ENCODE data around the gene VWA7.
"Not testable (repeated sequence)": the region's sequence is repeated elsewhere in the genome, so short reads cannot be mapped to it uniquely, and the experiment has no call there.

VWA7 gene, protein sequence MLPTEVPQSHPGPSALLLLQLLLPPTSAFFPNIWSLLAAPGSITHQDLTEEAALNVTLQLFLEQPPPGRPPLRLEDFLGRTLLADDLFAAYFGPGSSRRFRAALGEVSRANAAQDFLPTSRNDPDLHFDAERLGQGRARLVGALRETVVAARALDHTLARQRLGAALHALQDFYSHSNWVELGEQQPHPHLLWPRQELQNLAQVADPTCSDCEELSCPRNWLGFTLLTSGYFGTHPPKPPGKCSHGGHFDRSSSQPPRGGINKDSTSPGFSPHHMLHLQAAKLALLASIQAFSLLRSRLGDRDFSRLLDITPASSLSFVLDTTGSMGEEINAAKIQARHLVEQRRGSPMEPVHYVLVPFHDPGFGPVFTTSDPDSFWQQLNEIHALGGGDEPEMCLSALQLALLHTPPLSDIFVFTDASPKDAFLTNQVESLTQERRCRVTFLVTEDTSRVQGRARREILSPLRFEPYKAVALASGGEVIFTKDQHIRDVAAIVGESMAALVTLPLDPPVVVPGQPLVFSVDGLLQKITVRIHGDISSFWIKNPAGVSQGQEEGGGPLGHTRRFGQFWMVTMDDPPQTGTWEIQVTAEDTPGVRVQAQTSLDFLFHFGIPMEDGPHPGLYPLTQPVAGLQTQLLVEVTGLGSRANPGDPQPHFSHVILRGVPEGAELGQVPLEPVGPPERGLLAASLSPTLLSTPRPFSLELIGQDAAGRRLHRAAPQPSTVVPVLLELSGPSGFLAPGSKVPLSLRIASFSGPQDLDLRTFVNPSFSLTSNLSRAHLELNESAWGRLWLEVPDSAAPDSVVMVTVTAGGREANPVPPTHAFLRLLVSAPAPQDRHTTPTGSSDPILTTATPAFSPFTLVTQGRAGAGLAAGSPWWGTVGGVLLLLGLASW

GRCh38 chr6:31776989-31777666 lies at the start of gene VWA7:
TSS of gene VWA7 (minus strand) at chr6:31777328. CDS start at chr6:31776779, 549 bp downstream.
- DNase-seq (ENCODE audit: low read depth, low spot score) = no peak

GRCh38 chr6:31826793-31827285 lies 49.7 kb upstream of the VWA7 start:
- no peak for DNase-seq (ENCODE audit: low read depth, low spot score)

DNA sequence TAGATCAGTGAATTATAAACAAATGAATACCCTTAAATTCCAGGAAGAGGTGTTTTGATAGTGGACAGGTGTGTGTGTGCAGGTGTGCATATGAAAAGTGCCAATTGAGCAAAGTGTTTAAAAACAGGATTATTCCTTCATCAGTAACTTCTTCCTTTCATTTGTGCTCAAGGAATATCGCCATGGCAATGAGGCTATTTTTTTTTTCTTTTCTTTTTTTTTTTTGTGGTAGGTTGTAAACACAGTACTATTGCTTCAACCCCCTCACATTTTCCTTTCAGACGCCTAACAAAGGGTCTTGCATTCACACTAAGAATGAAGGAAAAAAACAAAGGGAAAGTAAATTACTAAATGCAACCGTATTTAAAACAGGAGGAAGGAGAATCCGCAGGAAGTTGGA lies 48.4 kb upstream of the VWA7 start:
- no peak for DNase-seq (ENCODE audit: low read depth, low spot score)

DNA sequence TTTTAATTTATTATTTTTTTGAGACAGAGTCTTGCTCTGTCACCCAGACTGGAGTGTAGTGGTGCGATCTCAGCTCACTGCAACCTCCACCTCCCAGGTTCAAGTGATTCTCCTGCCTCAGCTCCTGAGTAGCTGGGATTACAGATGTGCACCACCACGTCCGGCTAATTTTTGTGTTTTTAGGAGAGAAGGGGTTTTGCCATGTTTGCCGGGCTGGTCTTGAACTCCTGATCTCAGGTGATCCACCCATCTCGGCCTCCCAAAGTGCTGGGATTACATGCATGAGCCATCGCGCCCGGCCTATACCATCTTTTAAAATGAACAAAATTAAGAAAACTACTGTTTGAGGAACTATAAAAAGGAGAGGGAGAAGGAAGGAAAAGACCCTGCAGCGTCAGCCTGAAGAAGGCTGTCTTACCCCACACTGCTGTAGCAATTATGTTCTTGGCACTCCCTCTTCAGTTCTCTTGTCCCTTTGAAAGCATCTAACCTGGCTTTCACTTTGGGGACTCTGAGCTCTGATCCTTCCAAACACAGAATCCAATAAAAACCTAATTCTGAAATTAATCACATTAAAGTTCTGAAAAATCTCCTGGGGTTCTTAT lies 46.6 kb upstream of the VWA7 start:
- DNase-seq (ENCODE audit: low read depth, low spot score) = not testable (repeated sequence)

DNA sequence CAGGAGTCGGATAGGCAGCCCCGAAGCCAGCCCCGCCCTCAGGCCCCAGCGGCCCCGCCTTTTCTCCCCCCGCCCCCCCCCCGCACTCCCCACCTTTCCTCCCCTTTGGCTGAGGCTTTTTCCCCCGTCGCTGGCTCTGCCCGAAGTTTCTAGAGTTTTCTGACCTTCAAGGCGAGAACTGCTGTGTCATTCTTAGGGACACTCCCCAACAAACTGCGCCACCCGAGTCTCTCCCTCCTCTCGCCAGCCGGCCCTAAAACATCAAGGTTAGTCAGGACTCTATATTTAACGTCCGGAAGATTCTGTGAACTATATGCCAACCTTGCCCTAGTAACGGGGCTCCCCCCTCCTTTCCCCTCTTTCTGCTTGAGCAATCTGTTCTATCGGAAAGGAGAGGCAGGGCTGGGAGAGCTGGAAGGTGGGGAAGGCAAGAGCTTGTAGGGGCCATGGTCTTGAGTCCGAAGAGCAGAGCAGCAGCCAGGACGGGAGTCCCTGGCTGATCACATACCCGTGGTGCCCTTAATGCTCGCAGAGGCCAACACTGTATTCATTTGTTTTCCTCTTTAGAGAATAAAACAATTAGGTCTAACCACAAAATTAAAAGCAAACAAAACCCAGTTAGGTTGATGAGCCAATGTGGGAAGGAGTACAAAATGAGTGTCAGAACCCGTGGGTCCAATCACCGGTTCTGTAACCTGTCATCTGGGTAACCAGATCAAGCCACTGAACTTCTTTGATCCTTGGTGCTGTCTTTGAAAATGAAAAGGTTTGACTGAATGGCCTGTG lies 45.1 kb upstream of the VWA7 start:
- no peak for DNase-seq (ENCODE audit: low read depth, low spot score)

DNA sequence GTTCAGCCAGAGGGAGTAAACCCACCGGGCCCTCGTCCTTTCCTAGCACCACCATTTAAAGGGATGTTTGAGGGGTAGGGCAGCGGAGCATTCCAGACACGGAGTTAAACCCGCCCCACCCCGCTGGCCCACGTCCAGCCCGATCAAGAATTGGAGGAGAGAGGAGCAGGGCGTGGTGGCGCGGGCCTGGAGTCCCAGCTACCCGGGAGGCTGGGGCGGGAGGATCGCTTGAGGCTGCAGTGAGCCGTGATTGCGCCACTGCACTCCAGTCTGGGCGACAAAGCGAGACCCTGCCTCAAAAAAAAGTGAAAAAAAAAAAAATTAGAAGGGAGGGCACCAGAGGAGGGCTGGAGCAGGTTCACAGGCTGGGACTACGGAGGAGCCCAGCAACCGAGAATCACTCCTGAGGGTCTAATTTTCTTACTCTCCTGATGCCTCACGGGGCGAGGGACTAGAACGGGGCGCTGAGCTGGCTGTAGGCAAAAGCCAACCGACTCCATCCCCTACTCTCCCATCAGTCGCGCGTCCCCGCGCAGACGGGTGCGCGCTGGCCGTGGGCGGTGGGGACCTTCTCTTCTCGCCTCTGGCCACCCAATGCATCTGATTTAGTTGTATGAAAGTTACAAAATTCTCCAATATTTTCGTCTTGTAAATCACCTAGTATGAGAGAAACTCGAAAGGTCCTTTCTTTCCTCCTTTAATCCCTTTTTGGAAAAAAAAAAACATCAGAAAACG lies 44.3 kb upstream of the VWA7 start:
- DNase-seq (ENCODE audit: low read depth, low spot score) = no peak

DNA sequence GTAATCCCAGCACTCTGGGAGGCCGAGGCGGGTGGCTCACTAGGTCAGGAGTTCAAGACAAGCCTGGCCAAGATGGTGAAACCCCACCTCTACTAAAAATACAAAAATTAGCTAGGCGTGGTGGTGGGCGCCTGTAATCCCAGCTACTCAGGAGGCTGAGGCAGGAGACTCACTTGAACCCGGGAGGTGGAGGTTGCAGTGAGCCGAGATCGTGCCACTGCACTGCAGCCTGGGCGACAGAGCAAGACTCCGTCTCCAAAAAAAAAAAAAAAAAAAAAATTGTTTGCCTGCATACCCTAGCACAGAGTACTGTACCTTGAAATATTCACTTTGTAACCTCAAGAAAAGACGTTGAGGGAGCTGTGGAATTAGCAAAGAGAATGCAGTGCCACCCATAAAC lies 43.3 kb upstream of the VWA7 start:
- DNase-seq (ENCODE audit: low read depth, low spot score) = not testable (repeated sequence)

- no peak for DNase-seq (ENCODE audit: low read depth, low spot score)
These were observed 42.8 kb upstream of the VWA7 start for GRCh38 chr6:31819871-31820299.

DNA sequence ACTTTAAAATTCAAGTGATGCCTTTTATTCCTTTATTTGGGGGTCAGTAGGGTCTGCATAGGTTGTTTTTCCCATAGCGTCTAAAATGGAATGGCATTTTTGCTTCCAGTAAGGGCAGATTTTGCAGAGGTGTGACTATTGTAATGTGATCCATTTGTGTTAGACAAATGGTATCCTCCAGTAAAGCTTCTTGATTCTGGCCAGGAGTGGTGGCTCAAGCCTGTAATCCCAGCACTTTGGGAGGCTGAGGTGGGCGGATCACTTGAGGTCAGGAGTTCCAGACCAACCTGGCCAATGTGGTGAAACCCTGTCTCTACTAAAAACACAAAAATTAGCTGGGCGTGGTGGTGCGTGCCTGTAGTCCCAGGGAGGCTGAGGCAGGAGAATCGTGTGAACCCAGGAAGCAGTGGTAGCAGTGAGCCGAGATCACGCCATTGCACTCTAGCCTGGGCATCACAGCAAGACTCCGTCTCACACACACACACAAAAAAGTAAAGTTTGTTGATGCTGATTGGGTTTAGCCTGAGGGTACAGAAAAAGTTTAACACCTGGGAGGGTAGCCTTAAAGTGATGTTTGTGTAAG lies 40.9 kb upstream of the VWA7 start:
- DNase-seq (ENCODE audit: low read depth, low spot score) = not testable (repeated sequence)

GRCh38 chr6:31817133-31817928 lies 40.2 kb upstream of the VWA7 start:
- not testable (repeated sequence) for DNase-seq (ENCODE audit: low read depth, low spot score)

DNA sequence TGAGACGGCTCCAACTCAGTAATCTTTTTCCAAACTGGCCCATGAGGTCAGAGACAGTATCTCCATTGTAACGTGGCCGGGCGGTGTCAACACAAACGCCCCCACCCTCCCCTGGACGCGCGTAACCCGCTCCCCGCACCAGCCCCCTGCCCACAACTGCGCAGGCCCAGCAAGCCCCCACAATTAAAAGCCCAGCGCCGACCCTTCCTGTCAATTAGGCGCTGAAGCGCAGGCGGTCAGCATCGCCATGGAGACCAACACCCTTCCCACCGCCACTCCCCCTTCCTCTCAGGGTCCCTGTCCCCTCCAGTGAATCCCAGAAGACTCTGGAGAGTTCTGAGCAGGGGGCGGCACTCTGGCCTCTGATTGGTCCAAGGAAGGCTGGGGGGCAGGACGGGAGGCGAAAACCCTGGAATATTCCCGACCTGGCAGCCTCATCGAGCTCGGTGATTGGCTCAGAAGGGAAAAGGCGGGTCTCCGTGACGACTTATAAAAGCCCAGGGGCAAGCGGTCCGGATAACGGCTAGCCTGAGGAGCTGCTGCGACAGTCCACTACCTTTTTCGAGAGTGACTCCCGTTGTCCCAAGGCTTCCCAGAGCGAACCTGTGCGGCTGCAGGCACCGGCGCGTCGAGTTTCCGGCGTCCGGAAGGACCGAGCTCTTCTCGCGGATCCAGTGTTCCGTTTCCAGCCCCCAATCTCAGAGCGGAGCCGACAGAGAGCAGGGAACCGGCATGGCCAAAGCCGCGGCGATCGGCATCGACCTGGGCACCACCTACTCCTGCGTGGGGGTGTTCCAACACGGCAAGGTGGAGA lies 38.1 kb upstream of the VWA7 start, which contains the start of the genes HSPA1A and HSPA1L:
HSPA1A (plus strand) TSS at position 519 of the 814 bp plus-strand sequence; CDS start at position 733, 214 bp downstream.
HSPA1L (minus strand) TSS at position 259 of the 814 bp plus-strand sequence. CDS start 3,311 bp downstream, outside the sequence.
- DNase-seq (ENCODE audit: low read depth, low spot score) = peak; percentile 94

DNA sequence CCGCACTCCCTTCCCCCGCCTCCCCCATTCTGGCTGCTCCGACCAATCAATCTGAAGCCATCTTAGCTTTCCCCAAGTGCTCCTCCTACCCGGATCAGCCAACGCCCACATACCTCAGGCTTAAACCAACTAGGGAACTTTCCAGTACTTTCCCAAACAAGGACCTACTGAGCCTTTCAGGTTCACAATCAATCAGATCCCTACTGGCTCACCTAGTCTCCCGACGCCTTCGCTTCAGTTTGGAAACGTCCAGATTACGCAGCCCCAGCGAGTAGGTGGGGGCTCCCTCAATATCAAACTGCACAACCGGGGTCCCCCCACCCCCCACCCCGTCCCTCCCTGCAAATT lies 37.5 kb upstream of the VWA7 start:
- peak; percentile 98 for DNase-seq (ENCODE audit: low read depth, low spot score)

DNA sequence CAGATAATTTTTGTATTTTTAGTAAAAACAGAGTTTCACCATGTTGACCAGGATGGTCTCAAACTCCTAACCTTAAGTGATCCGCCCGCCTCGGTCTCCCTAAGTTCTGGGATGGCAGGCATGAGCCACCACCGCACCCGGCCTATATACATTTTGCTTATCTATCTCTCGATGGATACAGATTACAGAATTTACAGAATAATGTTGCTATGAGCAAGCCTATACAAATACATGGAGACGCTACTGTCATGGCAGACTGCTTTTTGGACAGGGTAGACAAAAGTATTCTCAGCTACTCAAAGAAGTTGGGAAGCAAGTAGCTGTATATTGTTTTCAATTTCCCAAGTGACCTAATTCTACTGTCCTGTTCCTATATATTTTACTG lies 36.3 kb upstream of the VWA7 start:
- no peak for DNase-seq (ENCODE audit: low read depth, low spot score)

GRCh38 chr6:31811645-31812044 lies 34.5 kb upstream of the VWA7 start:
- DNase-seq (ENCODE audit: low read depth, low spot score) = no peak

- DNase-seq (ENCODE audit: low read depth, low spot score) = not testable (repeated sequence)
These were observed 31.5 kb upstream of the VWA7 start for GRCh38 chr6:31808599-31808998.

DNA sequence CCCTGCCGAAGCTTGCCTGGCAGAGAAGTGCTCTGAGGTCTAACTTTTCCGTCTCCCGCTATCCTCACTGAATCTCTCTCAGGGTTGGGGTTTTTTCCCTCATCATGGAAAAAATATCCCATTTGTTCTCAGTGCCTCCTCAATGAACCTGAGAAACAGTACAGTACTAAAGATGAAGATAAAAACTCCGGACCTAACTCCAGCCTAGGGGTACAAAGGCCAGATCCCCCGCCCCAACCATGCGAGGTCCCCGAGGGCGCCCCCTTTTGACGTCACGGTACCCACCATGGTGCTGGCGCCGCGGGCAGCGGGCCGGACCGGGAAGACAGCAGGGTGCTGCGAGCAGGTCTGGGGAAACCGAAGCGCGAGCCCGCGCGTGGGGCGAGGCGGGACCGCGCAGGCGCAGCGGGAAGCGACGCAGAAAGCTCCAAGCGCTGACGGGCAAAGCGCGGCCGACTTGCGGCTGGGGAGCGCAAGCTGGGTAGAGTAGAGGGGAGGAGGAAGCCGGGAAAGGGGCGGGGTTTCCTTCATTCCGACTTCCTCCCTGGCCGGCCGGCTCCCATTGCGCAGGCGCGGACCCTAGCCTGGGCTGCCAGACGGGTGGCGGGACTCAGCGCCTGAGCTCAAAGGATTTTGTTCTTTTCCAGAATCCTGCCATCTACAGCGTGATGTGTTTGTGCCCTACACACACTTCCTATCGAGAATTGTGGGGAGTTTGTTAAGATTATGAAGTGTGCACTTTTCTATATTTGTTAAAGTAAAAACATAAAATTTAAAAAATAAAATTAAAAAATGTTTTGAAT lies 29.5 kb upstream of the VWA7 start, which contains the start of gene LSM2:
LSM2 (minus strand) TSS at position 497 of the 803 bp plus-strand sequence; CDS start at position 288, 209 bp downstream.
- DNase-seq (ENCODE audit: low read depth, low spot score) = no peak

Measured in iPS DF 19.7 (cell line).